HG03442 (cell line): ENCODE results near the gene TENM4.
"Not testable (repeated sequence)": the region's sequence is repeated elsewhere in the genome, so short reads cannot be mapped to it uniquely, and the experiment has no call there.

ENCODE experiments used
- ATAC-seq: cut with Tn5 transposase; IDR thresholded peaks from one replicate; pipeline ENCODE4 v1.9.1; 2021; ENCODE audit warnings: mild to moderate bottlenecking, moderate library complexity; ENCODE audit not compliant: unreplicated experiment

The TENM4 gene

GRCh38 chr11:78995171-78995570, 445.7 kb downstream of the TENM4 start:
- no peak for ATAC-seq

- no peak for ATAC-seq
These were observed 446.9 kb downstream of the TENM4 start for GRCh38 chr11:78993802-78994430.

- ATAC-seq: no peak
These were observed 449.1 kb downstream of the TENM4 start for GRCh38 chr11:78991681-78992080.

- no peak for ATAC-seq
These were observed 450.6 kb downstream of the TENM4 start for GRCh38 chr11:78990261-78990660.

GRCh38 chr11:78987748-78988147, 453.1 kb downstream of the TENM4 start:
- ATAC-seq: no peak

GRCh38 chr11:78986305-78986704, 454.5 kb downstream of the TENM4 start:
- no peak for ATAC-seq

- no peak for ATAC-seq
These were observed 455.2 kb downstream of the TENM4 start for GRCh38 chr11:78985663-78986062.

- ATAC-seq: no peak
These were observed 458.4 kb downstream of the TENM4 start for GRCh38 chr11:78982473-78982872.

GRCh38 chr11:78981153-78981552, 459.7 kb downstream of the TENM4 start:
- ATAC-seq: no peak

GRCh38 chr11:78978831-78979230, 462.0 kb downstream of the TENM4 start:
- no peak for ATAC-seq

GRCh38 chr11:78977848-78978247, 463.0 kb downstream of the TENM4 start:
- not testable (repeated sequence) for ATAC-seq

GRCh38 chr11:78977009-78977408, 463.8 kb downstream of the TENM4 start:
- no peak for ATAC-seq

- no peak for ATAC-seq
These were observed 465.7 kb downstream of the TENM4 start for GRCh38 chr11:78975081-78975480.

GRCh38 chr11:78973876-78974275, 467.0 kb downstream of the TENM4 start:
- ATAC-seq: no peak

GRCh38 chr11:78972590-78972989, 468.2 kb downstream of the TENM4 start:
- ATAC-seq: no peak

- ATAC-seq: no peak
These were observed 468.7 kb downstream of the TENM4 start for GRCh38 chr11:78972177-78972576.

- ATAC-seq: no peak
These were observed 473.0 kb downstream of the TENM4 start for GRCh38 chr11:78967811-78968210.

- ATAC-seq: no peak
These were observed 475.4 kb downstream of the TENM4 start for GRCh38 chr11:78965432-78965831.

GRCh38 chr11:78961937-78962701, 478.7 kb downstream of the TENM4 start:
- no peak for ATAC-seq

GRCh38 chr11:78961247-78961646, 479.6 kb downstream of the TENM4 start:
- ATAC-seq: no peak

GRCh38 chr11:78958444-78958843, 482.4 kb downstream of the TENM4 start:
- no peak for ATAC-seq

GRCh38 chr11:78957476-78958245, 483.2 kb downstream of the TENM4 start:
- no peak for ATAC-seq
